NB4 (cell line): ENCODE data around the gene MRPS31.
A peak's percentile ranks its signal among the peaks of the same experiment; 100 is the strongest.

ENCODE experiments used
- DNase-seq: peaks from one replicate; pipeline ENCODE4 v3.0.0; 2010; ENCODE audit warnings: low read depth
- H3K4me3 ChIP-seq: one replicate; pipeline ENCODE4 v1.5.1; 2011; ENCODE audit warnings: mild to moderate bottlenecking, low read depth, low read length, moderate library complexity
- MYC ChIP-seq: IDR thresholded peaks from 2 replicates; pipeline ENCODE4 v1.6.1; 2011; ENCODE audit warnings: low read depth, low read length
- POLR2A ChIP-seq: IDR thresholded peaks from 2 replicates; pipeline ENCODE4 v1.6.1; 2011; ENCODE audit warnings: mild to moderate bottlenecking; ENCODE audit not compliant: insufficient read length; ENCODE audit errors: extremely low read depth
- TF ChIP-seq, protein P1 (sequence below): IDR thresholded peaks from 2 replicates; pipeline ENCODE4 v1.6.1; 2011; ENCODE audit warnings: low read depth, low read length
- TF ChIP-seq, protein P2 (sequence below): IDR thresholded peaks from one replicate; pipeline ENCODE4 v1.5.1; 2012; ENCODE audit warnings: low read depth, low read length

MRPS31 gene

DNA sequence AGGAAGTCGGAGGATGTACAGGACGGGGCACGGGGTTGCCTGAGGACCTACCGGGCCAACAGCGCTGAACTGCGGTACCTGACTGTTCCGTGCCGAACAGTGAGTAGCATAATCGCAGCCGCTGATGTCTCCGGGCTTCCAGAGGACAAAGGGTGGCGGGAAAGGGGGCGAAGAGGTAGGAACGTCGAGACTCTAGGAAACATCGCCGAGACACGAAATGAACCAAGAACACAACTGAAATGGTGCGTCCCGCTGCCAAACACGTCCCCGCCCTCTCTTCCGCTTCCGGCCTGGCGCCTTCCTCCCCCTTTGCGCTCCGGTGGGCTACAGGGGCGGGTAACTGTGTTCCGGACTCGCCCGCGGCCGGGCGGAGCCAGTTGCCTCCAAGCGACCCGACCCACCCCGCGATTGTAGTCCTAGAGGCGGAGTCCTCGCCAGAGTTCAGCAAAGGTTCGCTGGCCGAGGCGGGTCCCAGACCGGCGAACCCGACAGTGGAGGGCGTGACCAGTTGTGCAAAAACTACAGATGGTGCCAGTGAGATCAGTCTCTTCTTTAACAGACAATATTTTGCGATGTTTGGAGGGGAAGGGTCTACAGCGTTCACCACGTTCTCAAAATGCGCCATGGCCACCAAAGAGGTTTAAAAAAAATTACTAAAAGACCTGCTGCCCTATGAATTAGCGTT, at the start of gene MRPS31:
TSS of gene MRPS31 (minus strand) at position 257 of the 685 bp plus-strand sequence. CDS start at position 203, 54 bp downstream.
- peak; percentile 78 for TF ChIP-seq MYC
- TF ChIP-seq, protein P1, sequence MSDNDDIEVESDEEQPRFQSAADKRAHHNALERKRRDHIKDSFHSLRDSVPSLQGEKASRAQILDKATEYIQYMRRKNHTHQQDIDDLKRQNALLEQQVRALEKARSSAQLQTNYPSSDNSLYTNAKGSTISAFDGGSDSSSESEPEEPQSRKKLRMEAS: peak; percentile 74; the same call in 1 of the 2 replicates
- TF ChIP-seq, protein P2, sequence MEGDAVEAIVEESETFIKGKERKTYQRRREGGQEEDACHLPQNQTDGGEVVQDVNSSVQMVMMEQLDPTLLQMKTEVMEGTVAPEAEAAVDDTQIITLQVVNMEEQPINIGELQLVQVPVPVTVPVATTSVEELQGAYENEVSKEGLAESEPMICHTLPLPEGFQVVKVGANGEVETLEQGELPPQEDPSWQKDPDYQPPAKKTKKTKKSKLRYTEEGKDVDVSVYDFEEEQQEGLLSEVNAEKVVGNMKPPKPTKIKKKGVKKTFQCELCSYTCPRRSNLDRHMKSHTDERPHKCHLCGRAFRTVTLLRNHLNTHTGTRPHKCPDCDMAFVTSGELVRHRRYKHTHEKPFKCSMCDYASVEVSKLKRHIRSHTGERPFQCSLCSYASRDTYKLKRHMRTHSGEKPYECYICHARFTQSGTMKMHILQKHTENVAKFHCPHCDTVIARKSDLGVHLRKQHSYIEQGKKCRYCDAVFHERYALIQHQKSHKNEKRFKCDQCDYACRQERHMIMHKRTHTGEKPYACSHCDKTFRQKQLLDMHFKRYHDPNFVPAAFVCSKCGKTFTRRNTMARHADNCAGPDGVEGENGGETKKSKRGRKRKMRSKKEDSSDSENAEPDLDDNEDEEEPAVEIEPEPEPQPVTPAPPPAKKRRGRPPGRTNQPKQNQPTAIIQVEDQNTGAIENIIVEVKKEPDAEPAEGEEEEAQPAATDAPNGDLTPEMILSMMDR: no peak
- TF ChIP-seq POLR2A: peak; percentile 97
- H3K4me3 ChIP-seq: peak within 1 kb of the TSS; percentile 82
- peak; percentile 98 for DNase-seq

DNA sequence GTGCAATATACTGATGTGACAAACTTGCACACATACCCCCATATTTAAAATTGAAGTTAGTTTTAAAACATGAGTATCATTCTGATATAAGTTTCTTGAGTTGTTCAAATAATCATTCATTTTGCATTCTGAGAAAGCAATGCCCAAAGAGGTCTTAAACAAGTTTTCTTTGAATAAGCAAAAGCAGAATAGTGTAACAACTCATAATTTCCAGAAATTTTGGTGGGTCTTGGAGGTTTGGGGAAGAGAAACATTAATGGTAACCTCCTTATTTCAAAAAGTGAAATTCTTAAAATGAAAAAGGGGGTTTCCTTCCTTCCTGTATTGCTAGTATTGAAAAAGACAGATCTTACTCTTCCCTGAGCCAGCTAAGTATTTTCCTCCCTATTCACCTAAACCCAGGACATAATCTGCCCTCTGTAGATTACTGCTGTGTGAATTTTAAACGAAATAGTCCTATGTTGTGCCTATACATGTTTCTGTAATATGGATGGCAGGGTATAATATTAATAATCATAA, 48.9 kb upstream of the MRPS31 start:
- no peak for DNase-seq

DNA sequence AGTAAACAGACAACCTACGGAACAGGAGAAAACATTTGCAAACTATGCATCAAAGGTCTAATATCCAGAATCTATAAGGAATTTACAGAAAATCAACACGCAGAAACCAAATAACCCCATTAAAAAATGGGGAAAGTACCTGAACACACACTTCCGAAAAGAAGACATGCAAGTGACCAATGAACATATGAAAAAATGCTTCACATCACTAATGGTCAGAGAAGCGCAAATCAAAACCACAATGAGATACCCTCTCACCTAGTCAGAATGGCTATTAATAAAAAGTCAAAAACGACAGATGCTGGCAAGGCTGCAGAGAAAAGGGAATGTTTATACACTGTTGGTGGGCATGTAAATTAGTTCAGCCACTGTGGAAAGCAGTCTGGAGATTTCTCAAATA, 47.9 kb upstream of the MRPS31 start:
- no peak for DNase-seq
- H3K4me3 ChIP-seq: no peak overlapping the region
- TF ChIP-seq, protein P2: no peak
- TF ChIP-seq, protein P1: no peak
- TF ChIP-seq POLR2A (no peak), MYC (no peak)

More for the DNA sequence above, 48.9 kb upstream of the MRPS31 start:
- TF ChIP-seq, protein P2: no peak
- TF ChIP-seq MYC: no peak
- TF ChIP-seq POLR2A: no peak
- TF ChIP-seq, protein P1: no peak
- no peak overlapping the region for H3K4me3 ChIP-seq

DNA sequence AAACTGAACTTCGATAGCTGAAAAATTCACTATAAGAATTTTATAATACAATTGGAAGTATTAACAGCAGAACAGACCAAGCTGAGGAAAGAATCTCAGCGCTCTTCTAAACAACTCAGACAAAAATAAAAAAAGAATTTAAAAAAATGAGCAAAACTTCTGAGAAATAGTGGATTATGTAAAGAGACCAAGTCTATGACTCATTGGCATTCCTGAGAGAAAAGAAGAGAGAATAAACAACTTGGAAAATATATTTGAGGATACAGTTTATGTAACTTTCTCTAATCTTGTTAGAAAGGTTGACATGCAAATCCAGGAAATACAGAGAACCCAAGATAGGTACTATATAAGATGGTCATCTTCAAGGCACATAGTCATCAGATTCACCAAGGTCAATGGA, 43.8 kb upstream of the MRPS31 start:
- H3K4me3 ChIP-seq: no peak overlapping the region
- DNase-seq: no peak
- TF ChIP-seq POLR2A (no peak), MYC (no peak)
- TF ChIP-seq, protein P1: no peak
- TF ChIP-seq, protein P2: no peak

DNA sequence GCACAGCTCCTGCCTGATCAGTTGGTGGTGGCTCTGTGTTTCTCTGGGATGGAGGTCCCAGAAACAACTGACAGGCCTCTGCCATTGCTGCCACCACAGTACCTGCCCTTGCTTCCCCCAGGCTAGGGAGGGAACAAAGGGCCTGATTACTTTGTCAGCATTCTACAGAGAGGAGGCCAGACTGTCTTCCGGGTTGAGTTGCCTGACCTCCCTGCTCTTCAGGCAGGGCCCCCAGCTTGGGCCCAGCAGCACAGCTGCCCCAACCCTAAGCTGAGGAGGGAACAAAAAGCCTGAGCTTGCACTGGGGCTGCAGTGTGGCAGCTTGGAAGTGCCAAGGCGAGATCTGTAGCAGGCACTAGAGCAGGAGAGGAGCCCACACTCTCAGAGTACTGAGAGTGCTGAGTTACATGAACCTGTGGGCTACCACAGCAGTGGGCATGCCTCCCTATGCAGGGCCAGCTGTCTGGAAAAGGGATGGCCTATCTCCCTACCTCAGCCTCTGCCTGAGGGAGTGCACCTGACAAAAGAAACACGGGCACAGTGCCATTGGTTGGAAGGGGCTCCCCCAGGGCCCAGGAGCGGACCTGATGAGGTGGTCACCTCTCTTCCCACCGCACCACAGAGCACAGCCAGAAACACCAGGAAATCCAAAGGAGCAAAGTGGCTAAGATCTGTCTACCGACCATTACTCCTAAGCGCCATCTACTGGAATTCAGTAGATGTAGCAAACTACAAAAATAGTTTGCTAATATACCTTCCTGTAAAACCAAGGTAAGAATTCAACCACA, 42.9 kb upstream of the MRPS31 start:
- TF ChIP-seq MYC: no peak
- TF ChIP-seq, protein P1: no peak
- TF ChIP-seq, protein P2: peak; percentile 73
- H3K4me3 ChIP-seq: no peak overlapping the region
- DNase-seq: peak; percentile 63
